Body of pancreas (tissue), 4 donors: ENCODE data around the gene MRAS.

Source experiments
- CTCF ChIP-seq, 7 experiments: fragments of 450-650 bp in 4 of 7; fragments of 200-600 bp in 3 of 7; sonication (generic) in 3 of 7; IDR thresholded peaks; one replicate each; pipeline ENCODE4 v1.5.1; 2016 to 2019; ENCODE audit warnings: antibody characterized with exemption in 7 of 7
- POLR2A ChIP-seq, 3 donors: fragments of 450-650 bp; IDR thresholded peaks; one replicate each; pipeline ENCODE4 v1.6.1; 2016; ENCODE audit warnings: antibody characterized with exemption in 3 of 3, mild to moderate bottlenecking in 2 of 3

GRCh38 chr3:138340511-138340910 is 7.9 kb upstream of the MRAS start:
- TF ChIP-seq POLR2A (IDR thresholded peaks at IDR 0.05) (no peak), CTCF (IDR thresholded peaks at IDR 0.05) (no peak)
